Epithelial cell of prostate (primary cell): ENCODE results near the gene NPPB.

ENCODE experiments used
- DNase-seq: peaks from one replicate; pipeline ENCODE4 v3.0.0-alpha.2; 2011; ENCODE audit warnings: low read depth, low spot score
- H3K27ac ChIP-seq: fragments of 450-650 bp; 2 replicates; pipeline ENCODE4 v1.5.1; 2017; ENCODE audit warnings: mild to moderate bottlenecking

Gene NPPB

GRCh38 chr1:11858968-11859871, 475 bp upstream of the NPPB start:
- no peak for DNase-seq
- H3K27ac ChIP-seq = no peak overlapping the region

GRCh38 chr1:11858158-11858557, 587 bp downstream of the NPPB start:
- H3K27ac ChIP-seq = no peak overlapping the region
- no peak for DNase-seq

- H3K27ac ChIP-seq = no peak overlapping the region
- no peak for DNase-seq
Measured at GRCh38 chr1:11857164-11857851, 1.4 kb downstream of the NPPB start.

- DNase-seq = no peak
- no peak overlapping the region for H3K27ac ChIP-seq
Measured at GRCh38 chr1:11856698-11857097, 2.0 kb downstream of the NPPB start.

GRCh38 chr1:11855430-11855829, 3.3 kb downstream of the NPPB start:
- no peak for DNase-seq

GRCh38 chr1:11854519-11854918, 4.2 kb downstream of the NPPB start:
- no peak overlapping the region for H3K27ac ChIP-seq
- no peak for DNase-seq

More at GRCh38 chr1:11855430-11855829, 3.3 kb downstream of the NPPB start:
- H3K27ac ChIP-seq = no peak overlapping the region

- no peak for DNase-seq
- H3K27ac ChIP-seq = no peak overlapping the region
Measured at GRCh38 chr1:11851180-11851579, 7.6 kb downstream of the NPPB start.

- DNase-seq = no peak
- no peak overlapping the region for H3K27ac ChIP-seq
Measured at GRCh38 chr1:11850156-11850555, 8.6 kb downstream of the NPPB start.

GRCh38 chr1:11848373-11848700, 10.4 kb downstream of the NPPB start:
- no peak for DNase-seq
- H3K27ac ChIP-seq = no peak overlapping the region

- no peak within 1 kb of the TSS for H3K27ac ChIP-seq
- DNase-seq = no peak
Measured at GRCh38 chr1:11847667-11848372, 10.9 kb downstream of the NPPB start, which contains the start of gene NPPA. TSS of gene NPPA (minus strand) at chr1:11847783. CDS start at chr1:11847684, 99 bp downstream.

GRCh38 chr1:11845641-11846335, 13.0 kb downstream of the NPPB start:
- DNase-seq = no peak
- H3K27ac ChIP-seq = no peak overlapping the region

- no peak for DNase-seq
Measured at GRCh38 chr1:11842154-11843041, 16.3 kb downstream of the NPPB start.

GRCh38 chr1:11841245-11842153, 17.2 kb downstream of the NPPB start:
- H3K27ac ChIP-seq = no peak overlapping the region
- no peak for DNase-seq

More at GRCh38 chr1:11842154-11843041, 16.3 kb downstream of the NPPB start:
- no peak overlapping the region for H3K27ac ChIP-seq

GRCh38 chr1:11839727-11840705, 18.7 kb downstream of the NPPB start:
- H3K27ac ChIP-seq = no peak overlapping the region
- DNase-seq = no peak

GRCh38 chr1:11838349-11839272, 20.1 kb downstream of the NPPB start:
- DNase-seq = no peak
- H3K27ac ChIP-seq = no peak overlapping the region

GRCh38 chr1:11837767-11838348, 20.9 kb downstream of the NPPB start:
- no peak overlapping the region for H3K27ac ChIP-seq
- no peak for DNase-seq
